SK-N-SH (cell line): ENCODE measurements around the gene LRGUK. TPM values are rescaled to one million over a fixed set of nuclear protein-coding genes. Genes with fewer than 3 reads are reported as not detected.

Experiments
- CTCF ChIA-PET: fragments of 300-600, 350-600 bp; formaldehyde crosslinking; extraction: SDS; loops from one replicate; lab custom pipeline; 2021; lab: Yijun Ruan, JAX
- POLR2A ChIA-PET: fragments of 350-600 bp; sonication (Branson Sonifier 250); formaldehyde crosslinking; extraction: SDS; loops from one replicate; lab custom pipeline; 2020; ENCODE audit warnings: antibody characterized with exemption, inconsistent platforms; lab: Yijun Ruan, JAX
- DNase-seq: peaks from one replicate; pipeline ENCODE4 v3.0.0; 2012
- H2AFZ ChIP-seq: fragments of 200-600 bp; sonication (generic); 2 replicates; pipeline ENCODE4 v1.8.1; 2016; ENCODE audit warnings: antibody characterized with exemption, mild to moderate bottlenecking, low read depth
- H3F3A ChIP-seq: fragments of 200-600 bp; sonication (generic); replicated peaks from 2 replicates; pipeline ENCODE3; 2016; ENCODE audit warnings: antibody characterized with exemption, mild to moderate bottlenecking; ENCODE audit not compliant: insufficient read depth
- H3K27ac ChIP-seq, 2 experiments: fragments of 200-500 bp in 1 of 2; fragments of 200-600 bp in 1 of 2; sonication (Bioruptor generic) in 1 of 2; sonication (generic), shearing (Covaris generic) in 1 of 2; 2 replicates each; pipeline versions ENCODE4 v1.5.1 to v1.6.1; 2014 to 2016; ENCODE audit warnings: low read depth in 2 of 2, inconsistent platforms in 1 of 2, low read length in 1 of 2, mild to moderate bottlenecking in 1 of 2, mixed read lengths in 1 of 2
- H3K27me3 ChIP-seq: fragments of 200-600 bp; sonication (generic), shearing (Covaris generic); 2 replicates; pipeline ENCODE4 v1.6.1; 2016; ENCODE audit warnings: mixed run types; ENCODE audit not compliant: insufficient read depth
- H3K36me3 ChIP-seq, 2 experiments: fragments of 200-500 bp in 1 of 2; fragments of 200-600 bp in 1 of 2; sonication (Bioruptor generic) in 1 of 2; sonication (generic) in 1 of 2; replicated peaks in 1 of 2; 2 replicates each; pipeline versions ENCODE3 to v1.5.1; 2014 to 2016; ENCODE audit warnings: low read length in 1 of 2, mild to moderate bottlenecking in 1 of 2; ENCODE audit not compliant: insufficient read depth in 2 of 2, control insufficient read depth in 1 of 2
- H3K4me1 ChIP-seq, 2 experiments: fragments of 200-500 bp in 1 of 2; fragments of 200-600 bp in 1 of 2; sonication (Bioruptor generic) in 1 of 2; sonication (generic), shearing (Covaris generic) in 1 of 2; 2 replicates each; pipeline versions ENCODE4 v1.5.1 to v1.6.1; 2014 to 2016; ENCODE audit warnings: low read depth in 1 of 2, low read length in 1 of 2, mixed run types in 1 of 2; ENCODE audit not compliant: insufficient read depth in 2 of 2, control insufficient read depth in 1 of 2
- H3K4me2 ChIP-seq: fragments of 200-600 bp; sonication (generic), shearing (Covaris generic); 2 replicates; pipeline ENCODE4 v1.6.1; 2017; ENCODE audit warnings: mixed run types
- H3K4me3 ChIP-seq, 2 experiments: fragments of 200-500 bp in 1 of 2; fragments of 200-600 bp in 1 of 2; sonication (Bioruptor generic) in 1 of 2; sonication (generic), shearing (Covaris generic) in 1 of 2; 2 replicates each; pipeline versions ENCODE4 v1.5.1 to v1.8.1; 2014 to 2016; ENCODE audit warnings: low read depth in 2 of 2, inconsistent platforms in 1 of 2, low read length in 1 of 2, mild to moderate bottlenecking in 1 of 2, mixed read lengths in 1 of 2, moderate library complexity in 1 of 2
- H3K79me2 ChIP-seq: fragments of 200-600 bp; sonication (generic); 2 replicates; pipeline ENCODE4 v1.8.1; 2017; ENCODE audit warnings: mild to moderate bottlenecking; ENCODE audit not compliant: insufficient read depth
- H3K9ac ChIP-seq: fragments of 200-600 bp; sonication (generic); 2 replicates; pipeline ENCODE4 v1.6.1; 2017; ENCODE audit warnings: mixed run types
- H3K9me2 ChIP-seq: fragments of 200-600 bp; sonication (generic); 2 replicates; pipeline ENCODE4 v1.6.1; 2017; ENCODE audit warnings: mixed run types
- H3K9me3 ChIP-seq: fragments of 200-600 bp; sonication (generic); 2 replicates; pipeline ENCODE4 v1.6.1; 2017; ENCODE audit warnings: mixed run types, mild to moderate bottlenecking, moderate library complexity
- H4K20me1 ChIP-seq: fragments of 200-600 bp; sonication (generic); 2 replicates; pipeline ENCODE4 v1.6.1; 2017; ENCODE audit warnings: mild to moderate bottlenecking, mixed run types; ENCODE audit not compliant: insufficient read depth
- EZH2phosphoT487 ChIP-seq: fragments of 200-600 bp; sonication (generic); IDR thresholded peaks from 2 replicates; pipeline ENCODE4 v1.6.1; 2017; ENCODE audit warnings: low read depth, mixed run types, mild to moderate bottlenecking, antibody characterized with exemption, moderate library complexity, borderline replicate concordance
- FOSL2 ChIP-seq: IDR thresholded peaks from 2 replicates; pipeline ENCODE4 v1.4.0; 2012; ENCODE audit warnings: low read depth, mild to moderate bottlenecking, moderate library complexity, borderline replicate concordance
- FOXJ3 ChIP-seq: sonication (generic); formaldehyde crosslinking; IDR thresholded peaks from 2 replicates; pipeline ENCODE4 v1.5.1; 2020; ENCODE audit warnings: mild to moderate bottlenecking, missing genetic modification reagents
- FOXM1 ChIP-seq: IDR thresholded peaks from 2 replicates; pipeline ENCODE4 v1.4.0; 2012; ENCODE audit warnings: low read depth, mild to moderate bottlenecking
- GATA2 ChIP-seq: sonication (generic); formaldehyde crosslinking; IDR thresholded peaks from 2 replicates; pipeline ENCODE4 v1.5.0; 2020; ENCODE audit warnings: mild to moderate bottlenecking, missing genetic modification reagents
- MXI1 ChIP-seq: IDR thresholded peaks from 2 replicates; pipeline ENCODE4 v1.6.1; 2012; ENCODE audit warnings: mild to moderate bottlenecking, low read depth, low read length, improper control_type of control experiment
- NFIC ChIP-seq: IDR thresholded peaks from 2 replicates; pipeline ENCODE4 v1.4.0; 2012; ENCODE audit warnings: borderline replicate concordance
- NRF1 ChIP-seq: IDR thresholded peaks from 2 replicates; pipeline ENCODE4 v1.6.1; 2012; ENCODE audit warnings: low read depth, mild to moderate bottlenecking, low read length
- POLR2AphosphoS5 ChIP-seq: IDR thresholded peaks from 2 replicates; pipeline ENCODE4 v1.6.1; 2012; ENCODE audit warnings: low read depth, low read length
- RAD21 ChIP-seq: IDR thresholded peaks from 2 replicates; pipeline ENCODE4 v1.6.1; 2012; ENCODE audit warnings: mild to moderate bottlenecking, low read length
- RXRA ChIP-seq: IDR thresholded peaks from 2 replicates; pipeline ENCODE4 v1.4.0; 2012; ENCODE audit warnings: low read depth, mild to moderate bottlenecking, borderline replicate concordance
- SMC3 ChIP-seq: IDR thresholded peaks from 2 replicates; pipeline ENCODE4 v1.6.1; 2012; ENCODE audit warnings: low read depth, low read length, improper control_type of control experiment
- whole genome bisulfite sequencing: methylation state at CpG from one replicate; pipeline ENCODE4 v1.1.6; 2017; ENCODE audit warnings: low lambda C conversion rate; 5-methylcytosine and 5-hydroxymethylcytosine counted together
- polyA plus RNA-seq, 3 experiments: library from polyadenylated mRNA; depleted of rRNA; stranded (reverse); fragments of >200 nt; gene quantifications; 2 replicates each; pipeline ENCODE4 v1.2.3, GENCODE V29; 2012
- TF ChIP-seq, protein P1 (sequence below): IDR thresholded peaks from 2 replicates; pipeline ENCODE4 v1.4.0; 2012; ENCODE audit warnings: low read depth, borderline replicate concordance
- TF ChIP-seq, protein P2 (sequence below): IDR thresholded peaks from 2 replicates; pipeline ENCODE4 v1.4.0; 2012; ENCODE audit warnings: low read depth
- TF ChIP-seq, protein P3 (sequence below): fragments of 200-600 bp; sonication (generic); IDR thresholded peaks from 2 replicates; pipeline ENCODE4 v1.6.1; 2017; ENCODE audit warnings: antibody characterized with exemption, mild to moderate bottlenecking, moderate library complexity
- TF ChIP-seq, protein P4 (sequence below): fragments of 150-350 bp; IDR thresholded peaks from 2 replicates; pipeline ENCODE4 v1.6.1; 2017; ENCODE audit warnings: antibody characterized with exemption, low read length, low read depth, borderline replicate concordance

Gene LRGUK
- polyA plus RNA-seq, 1 of the 3 experiments (the other 2 are of a cell fraction), result 1.5 TPM

DNA sequence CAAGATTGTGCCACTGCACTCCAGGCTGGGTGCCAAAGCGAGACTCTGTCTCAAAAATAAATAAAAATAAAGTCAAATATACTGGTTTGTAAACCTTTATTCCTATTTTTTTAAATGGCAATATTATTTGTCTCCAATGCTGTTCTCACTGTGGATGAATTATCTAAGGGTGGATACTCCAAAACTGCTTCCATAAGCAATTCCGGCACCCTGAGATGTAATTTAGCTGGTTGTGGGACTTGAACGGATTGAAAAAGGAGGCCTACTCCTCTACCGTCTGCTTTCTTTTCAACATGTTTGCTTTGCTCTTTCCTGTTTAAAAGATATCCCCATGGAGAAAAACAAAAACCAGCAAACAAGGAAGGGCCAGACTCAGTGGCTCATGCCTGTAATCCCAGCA, 135.2 kb downstream of the LRGUK start:
- H3K4me1 ChIP-seq, result no peaks in the 10 kb centered on the region
- H4K20me1 ChIP-seq, result no peaks in the 10 kb centered on the region
- no peaks in the 10 kb centered on the region for H3K27me3 ChIP-seq
- TF ChIP-seq, protein P1, sequence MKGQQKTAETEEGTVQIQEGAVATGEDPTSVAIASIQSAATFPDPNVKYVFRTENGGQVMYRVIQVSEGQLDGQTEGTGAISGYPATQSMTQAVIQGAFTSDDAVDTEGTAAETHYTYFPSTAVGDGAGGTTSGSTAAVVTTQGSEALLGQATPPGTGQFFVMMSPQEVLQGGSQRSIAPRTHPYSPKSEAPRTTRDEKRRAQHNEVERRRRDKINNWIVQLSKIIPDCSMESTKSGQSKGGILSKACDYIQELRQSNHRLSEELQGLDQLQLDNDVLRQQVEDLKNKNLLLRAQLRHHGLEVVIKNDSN, result no peak
- no peak for TF ChIP-seq RXRA
- no peak for TF ChIP-seq NFIC
- TF ChIP-seq, protein P2, sequence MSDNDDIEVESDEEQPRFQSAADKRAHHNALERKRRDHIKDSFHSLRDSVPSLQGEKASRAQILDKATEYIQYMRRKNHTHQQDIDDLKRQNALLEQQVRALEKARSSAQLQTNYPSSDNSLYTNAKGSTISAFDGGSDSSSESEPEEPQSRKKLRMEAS, result no peak
- TF ChIP-seq, protein P3, sequence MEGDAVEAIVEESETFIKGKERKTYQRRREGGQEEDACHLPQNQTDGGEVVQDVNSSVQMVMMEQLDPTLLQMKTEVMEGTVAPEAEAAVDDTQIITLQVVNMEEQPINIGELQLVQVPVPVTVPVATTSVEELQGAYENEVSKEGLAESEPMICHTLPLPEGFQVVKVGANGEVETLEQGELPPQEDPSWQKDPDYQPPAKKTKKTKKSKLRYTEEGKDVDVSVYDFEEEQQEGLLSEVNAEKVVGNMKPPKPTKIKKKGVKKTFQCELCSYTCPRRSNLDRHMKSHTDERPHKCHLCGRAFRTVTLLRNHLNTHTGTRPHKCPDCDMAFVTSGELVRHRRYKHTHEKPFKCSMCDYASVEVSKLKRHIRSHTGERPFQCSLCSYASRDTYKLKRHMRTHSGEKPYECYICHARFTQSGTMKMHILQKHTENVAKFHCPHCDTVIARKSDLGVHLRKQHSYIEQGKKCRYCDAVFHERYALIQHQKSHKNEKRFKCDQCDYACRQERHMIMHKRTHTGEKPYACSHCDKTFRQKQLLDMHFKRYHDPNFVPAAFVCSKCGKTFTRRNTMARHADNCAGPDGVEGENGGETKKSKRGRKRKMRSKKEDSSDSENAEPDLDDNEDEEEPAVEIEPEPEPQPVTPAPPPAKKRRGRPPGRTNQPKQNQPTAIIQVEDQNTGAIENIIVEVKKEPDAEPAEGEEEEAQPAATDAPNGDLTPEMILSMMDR, result no peak
- TF ChIP-seq NRF1, result no peak
- no peak for TF ChIP-seq EZH2phosphoT487
- TF ChIP-seq SMC3, result no peak
- TF ChIP-seq POLR2AphosphoS5, result no peak
- TF ChIP-seq, protein P4, sequence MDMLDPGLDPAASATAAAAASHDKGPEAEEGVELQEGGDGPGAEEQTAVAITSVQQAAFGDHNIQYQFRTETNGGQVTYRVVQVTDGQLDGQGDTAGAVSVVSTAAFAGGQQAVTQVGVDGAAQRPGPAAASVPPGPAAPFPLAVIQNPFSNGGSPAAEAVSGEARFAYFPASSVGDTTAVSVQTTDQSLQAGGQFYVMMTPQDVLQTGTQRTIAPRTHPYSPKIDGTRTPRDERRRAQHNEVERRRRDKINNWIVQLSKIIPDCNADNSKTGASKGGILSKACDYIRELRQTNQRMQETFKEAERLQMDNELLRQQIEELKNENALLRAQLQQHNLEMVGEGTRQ, result no peak
- no peak for TF ChIP-seq GATA2 (CRISPR knock-in tag)
- CTCF ChIA-PET, result no interaction called here
- H2AFZ ChIP-seq, result no peak overlapping the region
- no peaks in the 10 kb centered on the region for H3K9me2 ChIP-seq
- POLR2A ChIA-PET, result no interaction called here
- no peak overlapping the region for H3K4me2 ChIP-seq
- H3F3A ChIP-seq, result no peaks in the 10 kb centered on the region
- H3K4me3 ChIP-seq, result no peak overlapping the region
- no peak overlapping the region for H3K27ac ChIP-seq
- H3K36me3 ChIP-seq, result no peaks in the 10 kb centered on the region
- H3K9me3 ChIP-seq, result no peaks in the 10 kb centered on the region
- DNase-seq, result no peak
- WGBS, result 82% methylated on average over 4 of the region's 4 CpGs
- H3K9ac ChIP-seq, result no peak overlapping the region
- H3K79me2 ChIP-seq, result no peaks in the 10 kb centered on the region

DNA sequence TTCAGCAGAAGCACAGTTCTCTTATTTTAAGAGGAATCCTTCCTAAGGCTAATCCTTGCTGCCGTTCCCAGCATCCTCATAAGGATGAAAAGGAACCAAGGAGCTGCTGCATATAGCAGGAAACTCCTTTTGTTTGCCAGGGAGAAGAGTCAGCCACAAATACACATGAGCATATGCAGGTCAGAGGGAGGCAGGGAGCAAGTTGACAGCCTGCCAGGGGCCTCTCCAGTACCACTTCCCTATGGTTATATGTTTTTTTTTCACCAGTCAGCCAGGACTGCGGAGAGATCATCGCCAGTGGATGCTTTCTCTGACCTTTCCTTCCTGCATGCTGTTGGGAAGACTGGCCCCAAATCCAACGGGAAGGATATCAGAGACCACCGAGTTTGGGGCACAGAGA, 149.8 kb downstream of the LRGUK start:
- Histone ChIP-seq H3K27ac (no peak overlapping the region), H3K27me3 (no peaks in the 10 kb centered on the region), H3K4me2 (no peak overlapping the region), H3K4me1 (no peaks in the 10 kb centered on the region; a peak in 2 of 4 replicates), H3K4me3 (no peak overlapping the region), H3K9me2 (no peaks in the 10 kb centered on the region), H3K9ac (no peak overlapping the region), H2AFZ (no peak overlapping the region), H3F3A (no peaks in the 10 kb centered on the region), H4K20me1 (no peaks in the 10 kb centered on the region), H3K79me2 (no peaks in the 10 kb centered on the region), H3K36me3 (no peaks in the 10 kb centered on the region), H3K9me3 (no peaks in the 10 kb centered on the region)
- CTCF ChIA-PET, result interaction anchor here (1.0 to 1.9 kb wide), 2 partner anchors 10 to 237 kb away, joined by 3 to 4 read pairs; no protein-coding TSS in a partner anchor
- TF ChIP-seq MXI1, result no peak
- TF ChIP-seq, protein P2, result no peak
- TF ChIP-seq RAD21, result no peak
- TF ChIP-seq FOXM1, result no peak
- no peak for TF ChIP-seq FOXJ3 (CRISPR knock-in tag)
- TF ChIP-seq FOSL2, result no peak
- DNase-seq, result no peak
- WGBS, result 50% methylated on average over 5 of the region's 5 CpGs
- POLR2A ChIA-PET, result no interaction called here
